Measurements from ENCODE around the gene CNTN5.

The CNTN5 gene

DNA sequence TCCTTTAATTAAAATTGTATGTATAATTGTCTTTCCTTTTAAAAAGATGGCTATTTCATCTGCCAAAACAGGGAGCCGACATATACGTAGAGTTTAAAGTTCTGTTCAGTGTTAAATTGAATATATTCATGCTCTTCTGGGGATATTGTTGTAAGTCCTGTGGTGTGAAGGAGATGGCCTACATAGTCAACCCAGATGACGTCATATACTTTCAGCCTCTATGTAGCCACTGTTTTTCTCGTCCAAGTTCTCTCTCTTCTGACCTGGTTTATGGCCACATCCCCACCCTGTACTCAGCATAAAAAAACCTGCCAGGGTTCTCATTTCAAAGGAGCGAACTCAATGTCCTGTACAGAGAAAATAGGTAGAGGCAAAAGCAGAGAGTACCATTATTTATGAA lies 1156.9 kb downstream of the CNTN5 start:
- ATAC-seq, result no peak

DNA sequence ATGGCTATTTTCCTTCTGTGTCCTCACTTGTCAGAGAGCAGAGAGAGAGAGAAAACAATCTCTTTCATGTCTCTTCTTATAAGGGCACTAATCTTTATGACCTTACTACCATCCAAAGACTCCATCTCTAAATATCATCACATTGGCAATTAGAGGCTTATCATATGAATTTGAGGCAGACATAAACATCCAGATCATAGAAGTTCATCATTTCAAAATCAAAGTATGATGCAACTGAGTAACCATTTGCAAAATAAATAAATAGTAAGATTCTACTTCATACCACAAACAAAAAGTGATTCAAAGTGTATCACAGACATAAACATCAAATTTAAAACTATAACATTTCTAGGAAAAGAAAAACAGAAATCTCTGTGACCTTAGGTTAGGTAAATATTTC lies 1161.6 kb downstream of the CNTN5 start:
- no peak for ATAC-seq

More for the DNA sequence above, 1156.9 kb downstream of the CNTN5 start:
- no peak for TF ChIP-seq GLIS3 (CRISPR knock-in tag; IDR thresholded peaks at IDR 0.05)
- no peak for TF ChIP-seq CSDC2 (CRISPR knock-in tag; IDR thresholded peaks at IDR 0.05)
- no peak for TF ChIP-seq ISL1 (CRISPR knock-in tag; IDR thresholded peaks at IDR 0.05)
- TF ChIP-seq PPARA (CRISPR knock-in tag; IDR thresholded peaks at IDR 0.05; ENCODE audit: borderline replicate concordance), result no peak
- TF ChIP-seq ZNF565 (CRISPR knock-in tag; conservative IDR thresholded peaks at IDR 0.05; ENCODE audit: low read depth), result no peak
- TF ChIP-seq ZC3H10 (CRISPR knock-in tag; IDR thresholded peaks at IDR 0.05), result no peak
- TF ChIP-seq, protein P1, sequence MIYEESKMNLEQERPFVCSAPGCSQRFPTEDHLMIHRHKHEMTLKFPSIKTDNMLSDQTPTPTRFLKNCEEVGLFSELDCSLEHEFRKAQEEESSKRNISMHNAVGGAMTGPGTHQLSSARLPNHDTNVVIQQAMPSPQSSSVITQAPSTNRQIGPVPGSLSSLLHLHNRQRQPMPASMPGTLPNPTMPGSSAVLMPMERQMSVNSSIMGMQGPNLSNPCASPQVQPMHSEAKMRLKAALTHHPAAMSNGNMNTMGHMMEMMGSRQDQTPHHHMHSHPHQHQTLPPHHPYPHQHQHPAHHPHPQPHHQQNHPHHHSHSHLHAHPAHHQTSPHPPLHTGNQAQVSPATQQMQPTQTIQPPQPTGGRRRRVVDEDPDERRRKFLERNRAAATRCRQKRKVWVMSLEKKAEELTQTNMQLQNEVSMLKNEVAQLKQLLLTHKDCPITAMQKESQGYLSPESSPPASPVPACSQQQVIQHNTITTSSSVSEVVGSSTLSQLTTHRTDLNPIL (CRISPR knock-in tag; IDR thresholded peaks at IDR 0.05; ENCODE audit: low read depth), result no peak
- no peak for TF ChIP-seq TSHZ2 (CRISPR knock-in tag; IDR thresholded peaks at IDR 0.05)
- no peak for TF ChIP-seq SNAI2 (CRISPR knock-in tag; IDR thresholded peaks at IDR 0.05)
- TF ChIP-seq ARNTL (CRISPR knock-in tag; IDR thresholded peaks at IDR 0.05; ENCODE audit: borderline replicate concordance, low read depth), result no peak
- TF ChIP-seq ZFP3 (CRISPR knock-in tag; IDR thresholded peaks at IDR 0.05), result no peak
- no peak for TF ChIP-seq ZFP30 (CRISPR knock-in tag; IDR thresholded peaks at IDR 0.05)
- TF ChIP-seq, protein P2, sequence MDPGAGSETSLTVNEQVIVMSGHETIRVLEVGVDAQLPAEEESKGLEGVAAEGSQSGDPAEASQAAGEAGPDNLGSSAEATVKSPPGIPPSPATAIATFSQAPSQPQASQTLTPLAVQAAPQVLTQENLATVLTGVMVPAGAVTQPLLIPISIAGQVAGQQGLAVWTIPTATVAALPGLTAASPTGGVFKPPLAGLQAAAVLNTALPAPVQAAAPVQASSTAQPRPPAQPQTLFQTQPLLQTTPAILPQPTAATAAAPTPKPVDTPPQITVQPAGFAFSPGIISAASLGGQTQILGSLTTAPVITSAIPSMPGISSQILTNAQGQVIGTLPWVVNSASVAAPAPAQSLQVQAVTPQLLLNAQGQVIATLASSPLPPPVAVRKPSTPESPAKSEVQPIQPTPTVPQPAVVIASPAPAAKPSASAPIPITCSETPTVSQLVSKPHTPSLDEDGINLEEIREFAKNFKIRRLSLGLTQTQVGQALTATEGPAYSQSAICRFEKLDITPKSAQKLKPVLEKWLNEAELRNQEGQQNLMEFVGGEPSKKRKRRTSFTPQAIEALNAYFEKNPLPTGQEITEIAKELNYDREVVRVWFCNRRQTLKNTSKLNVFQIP (CRISPR knock-in tag; IDR thresholded peaks at IDR 0.05; ENCODE audit: borderline replicate concordance, low read depth), result no peak
- TF ChIP-seq ZNF8 (CRISPR knock-in tag; IDR thresholded peaks at IDR 0.05), result no peak
- no peak for TF ChIP-seq ZNF70 (CRISPR knock-in tag; IDR thresholded peaks at IDR 0.05)
- TF ChIP-seq TOX (CRISPR knock-in tag; IDR thresholded peaks at IDR 0.05; ENCODE audit: borderline replicate concordance), result no peak
- TF ChIP-seq, protein P3, sequence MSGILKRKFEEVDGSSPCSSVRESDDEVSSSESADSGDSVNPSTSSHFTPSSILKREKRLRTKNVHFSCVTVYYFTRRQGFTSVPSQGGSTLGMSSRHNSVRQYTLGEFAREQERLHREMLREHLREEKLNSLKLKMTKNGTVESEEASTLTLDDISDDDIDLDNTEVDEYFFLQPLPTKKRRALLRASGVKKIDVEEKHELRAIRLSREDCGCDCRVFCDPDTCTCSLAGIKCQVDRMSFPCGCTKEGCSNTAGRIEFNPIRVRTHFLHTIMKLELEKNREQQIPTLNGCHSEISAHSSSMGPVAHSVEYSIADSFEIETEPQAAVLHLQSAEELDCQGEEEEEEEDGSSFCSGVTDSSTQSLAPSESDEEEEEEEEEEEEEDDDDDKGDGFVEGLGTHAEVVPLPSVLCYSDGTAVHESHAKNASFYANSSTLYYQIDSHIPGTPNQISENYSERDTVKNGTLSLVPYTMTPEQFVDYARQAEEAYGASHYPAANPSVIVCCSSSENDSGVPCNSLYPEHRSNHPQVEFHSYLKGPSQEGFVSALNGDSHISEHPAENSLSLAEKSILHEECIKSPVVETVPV (CRISPR knock-in tag; IDR thresholded peaks at IDR 0.05), result no peak
- no peak for TF ChIP-seq TCF4 (CRISPR knock-in tag; IDR thresholded peaks at IDR 0.05; ENCODE audit: borderline replicate concordance)

GRCh38 chr11:100182927-100183326 lies 1162.2 kb downstream of the CNTN5 start:
- ATAC-seq, result no peak
- TF ChIP-seq ESRRG (CRISPR knock-in tag; IDR thresholded peaks at IDR 0.05) (no peak), ISL1 (CRISPR knock-in tag; IDR thresholded peaks at IDR 0.05) (no peak), GLIS3 (CRISPR knock-in tag; IDR thresholded peaks at IDR 0.05) (no peak), TCF4 (CRISPR knock-in tag; IDR thresholded peaks at IDR 0.05; ENCODE audit: borderline replicate concordance) (no peak), ARNTL (CRISPR knock-in tag; IDR thresholded peaks at IDR 0.05; ENCODE audit: borderline replicate concordance, low read depth) (no peak), ZNF70 (CRISPR knock-in tag; IDR thresholded peaks at IDR 0.05) (no peak), ZNF8 (CRISPR knock-in tag; IDR thresholded peaks at IDR 0.05) (no peak), ZFP3 (CRISPR knock-in tag; IDR thresholded peaks at IDR 0.05) (no peak), SNAI2 (CRISPR knock-in tag; IDR thresholded peaks at IDR 0.05) (no peak), ZNF565 (CRISPR knock-in tag; conservative IDR thresholded peaks at IDR 0.05; ENCODE audit: low read depth) (no peak), TSHZ2 (CRISPR knock-in tag; IDR thresholded peaks at IDR 0.05) (no peak), BACH2 (CRISPR knock-in tag; IDR thresholded peaks at IDR 0.05; ENCODE audit: borderline replicate concordance) (no peak)
- TF ChIP-seq, protein P4, sequence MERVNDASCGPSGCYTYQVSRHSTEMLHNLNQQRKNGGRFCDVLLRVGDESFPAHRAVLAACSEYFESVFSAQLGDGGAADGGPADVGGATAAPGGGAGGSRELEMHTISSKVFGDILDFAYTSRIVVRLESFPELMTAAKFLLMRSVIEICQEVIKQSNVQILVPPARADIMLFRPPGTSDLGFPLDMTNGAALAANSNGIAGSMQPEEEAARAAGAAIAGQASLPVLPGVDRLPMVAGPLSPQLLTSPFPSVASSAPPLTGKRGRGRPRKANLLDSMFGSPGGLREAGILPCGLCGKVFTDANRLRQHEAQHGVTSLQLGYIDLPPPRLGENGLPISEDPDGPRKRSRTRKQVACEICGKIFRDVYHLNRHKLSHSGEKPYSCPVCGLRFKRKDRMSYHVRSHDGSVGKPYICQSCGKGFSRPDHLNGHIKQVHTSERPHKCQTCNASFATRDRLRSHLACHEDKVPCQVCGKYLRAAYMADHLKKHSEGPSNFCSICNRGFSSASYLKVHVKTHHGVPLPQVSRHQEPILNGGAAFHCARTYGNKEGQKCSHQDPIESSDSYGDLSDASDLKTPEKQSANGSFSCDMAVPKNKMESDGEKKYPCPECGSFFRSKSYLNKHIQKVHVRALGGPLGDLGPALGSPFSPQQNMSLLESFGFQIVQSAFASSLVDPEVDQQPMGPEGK (CRISPR knock-in tag; IDR thresholded peaks at IDR 0.05; ENCODE audit: borderline replicate concordance), result no peak
- TF ChIP-seq, protein P3 (CRISPR knock-in tag; IDR thresholded peaks at IDR 0.05), result no peak

More for the DNA sequence above, 1161.6 kb downstream of the CNTN5 start:
- TF ChIP-seq OSR1 (CRISPR knock-in tag; IDR thresholded peaks at IDR 0.05), result no peak
- no peak for TF ChIP-seq SNAI2 (CRISPR knock-in tag; IDR thresholded peaks at IDR 0.05)
- no peak for TF ChIP-seq PPARA (CRISPR knock-in tag; IDR thresholded peaks at IDR 0.05; ENCODE audit: borderline replicate concordance)
- TF ChIP-seq ZC3H10 (CRISPR knock-in tag; IDR thresholded peaks at IDR 0.05), result no peak
- TF ChIP-seq ZNF8 (CRISPR knock-in tag; IDR thresholded peaks at IDR 0.05), result no peak

Data from SK-N-SH treated with all-trans-retinoic acid at 6 μM for 48 hours (cell line).